Cortex of kidney (tissue), 1 donor: ENCODE results near the gene BLOC1S6.
"Not testable (repeated sequence)": the region's sequence is repeated elsewhere in the genome, so short reads cannot be mapped to it uniquely, and the experiment has no call there.

ENCODE experiments used
- DNase-seq: peaks from one replicate; lab custom pipeline; 2025; lab: John Stamatoyannopoulos, UW

The BLOC1S6 gene

DNA sequence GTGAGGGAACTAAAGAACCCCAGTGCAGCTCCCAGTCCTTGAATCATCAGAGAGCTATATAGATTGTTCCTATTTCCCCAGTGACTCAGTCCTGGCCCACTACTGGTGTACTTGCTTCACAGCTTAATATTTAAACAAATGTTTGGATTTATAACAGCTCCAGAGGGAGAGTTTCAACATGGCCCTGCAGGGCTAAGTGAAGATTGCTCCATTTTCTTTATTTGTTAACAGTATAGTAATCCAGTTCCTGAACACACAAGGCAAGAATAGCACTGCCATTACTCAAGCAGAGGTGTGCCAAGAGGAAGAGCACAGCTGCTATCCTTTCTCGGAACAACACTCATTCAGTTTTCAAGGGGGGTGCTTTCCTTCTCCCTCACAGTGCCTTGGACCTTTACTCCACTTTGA, 54.2 kb downstream of the BLOC1S6 start:
- DNase-seq = no peak

DNA sequence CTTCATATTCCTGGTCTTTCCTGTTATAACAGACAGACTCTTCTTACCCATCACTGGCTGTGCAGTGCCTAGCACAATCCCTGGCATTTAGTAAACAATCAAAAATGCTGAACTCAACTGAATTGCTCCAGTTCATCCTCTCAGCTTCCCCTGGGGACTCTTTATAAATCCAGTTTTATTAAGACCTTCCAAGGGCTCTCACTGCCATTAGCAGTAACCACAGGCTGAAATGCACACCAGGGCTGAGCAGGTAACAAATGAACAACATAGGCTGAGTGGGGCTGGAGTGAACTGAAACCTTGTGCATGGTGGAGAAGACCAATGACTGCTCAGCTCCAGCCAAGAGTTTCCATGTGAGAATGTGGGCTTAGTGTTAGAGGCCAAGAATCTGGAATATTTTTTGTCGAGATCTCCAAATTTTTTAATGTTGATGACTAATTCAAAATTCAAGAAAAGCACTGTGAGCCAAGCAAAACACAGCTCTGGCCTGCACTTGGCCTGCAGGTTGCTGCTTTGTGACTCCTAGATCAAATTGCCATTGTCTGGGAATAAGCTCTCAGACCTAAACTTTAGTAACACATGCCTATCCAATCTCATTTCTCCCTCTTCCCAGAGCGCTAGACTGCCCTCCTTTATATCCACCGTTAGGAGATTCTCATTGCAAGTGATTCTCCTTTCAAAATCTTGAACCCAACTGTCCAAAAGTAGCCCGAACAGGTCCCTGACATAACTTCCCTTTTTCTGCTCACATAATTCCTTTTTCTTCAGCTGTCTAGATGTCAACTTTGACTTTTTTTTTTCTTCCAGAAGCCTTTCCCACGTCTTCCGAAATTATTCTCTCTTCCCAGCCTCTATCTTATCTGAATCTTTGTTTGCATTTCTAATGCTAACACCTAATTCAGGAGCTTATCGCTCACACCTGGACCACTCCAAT, 55.1 kb downstream of the BLOC1S6 start:
- DNase-seq = no peak

DNA sequence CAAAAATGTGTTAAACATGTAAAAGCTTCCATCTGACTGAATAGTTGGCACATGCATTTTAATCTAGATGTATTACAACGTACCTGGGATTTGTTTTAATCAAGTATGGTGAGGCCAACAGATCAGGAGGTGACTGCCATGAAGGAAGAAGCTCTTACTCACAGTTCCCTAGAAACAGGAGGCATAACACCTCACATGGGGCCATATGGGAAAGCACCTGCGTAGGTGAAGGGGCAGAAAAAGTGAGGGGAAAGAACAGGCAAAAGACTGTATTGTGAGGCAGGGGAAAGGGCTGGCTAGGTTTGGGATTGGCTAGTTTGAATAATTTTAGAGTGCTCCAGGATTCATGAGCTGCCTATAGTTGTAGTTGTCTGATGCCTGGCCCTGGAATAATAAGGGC, 57.3 kb downstream of the BLOC1S6 start:
- no peak for DNase-seq

DNA sequence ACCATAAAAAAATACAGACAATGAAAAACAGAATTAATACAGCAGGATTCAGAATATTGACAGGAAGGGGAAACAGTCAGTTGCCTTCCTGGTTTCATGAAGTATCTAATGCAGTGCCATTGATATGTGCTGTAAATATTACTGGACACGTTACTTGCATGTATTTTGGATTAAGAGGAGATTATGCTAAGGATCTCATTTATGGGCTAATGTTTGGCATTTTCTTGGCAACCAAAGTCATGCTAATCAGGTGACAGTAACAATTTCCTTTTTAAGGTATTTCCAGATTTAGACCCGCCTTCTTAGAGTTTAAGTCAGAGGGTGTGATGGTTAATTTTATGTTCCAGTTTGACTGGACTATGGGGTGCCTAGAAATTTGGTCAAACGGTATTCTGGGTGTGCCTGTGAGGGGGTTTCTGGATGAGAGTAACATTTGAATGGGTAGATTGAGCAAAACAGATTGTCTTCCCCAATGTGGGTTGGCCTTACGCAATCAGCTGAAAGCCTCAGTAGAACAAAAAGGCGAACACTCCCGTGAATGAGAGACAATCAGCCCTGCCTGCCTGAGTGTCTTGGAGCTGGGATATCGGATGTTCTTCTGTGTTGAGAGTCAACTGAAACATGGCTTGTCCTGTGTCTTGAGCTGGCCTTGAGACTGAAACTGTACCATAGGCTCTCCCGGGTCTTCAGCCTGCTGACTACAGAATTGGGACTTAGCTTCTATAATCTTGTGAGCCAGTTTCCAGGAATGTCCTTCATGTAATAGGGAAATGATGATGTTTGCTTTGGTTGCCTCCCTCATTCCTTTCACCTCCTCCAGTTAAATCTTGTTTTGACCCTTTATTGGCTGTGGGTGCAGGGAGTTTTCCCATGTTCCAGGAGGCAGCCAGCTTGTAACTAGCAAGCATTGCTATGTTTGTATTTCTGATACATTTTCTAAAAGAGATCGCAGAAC, 58.1 kb downstream of the BLOC1S6 start:
- no peak for DNase-seq

DNA sequence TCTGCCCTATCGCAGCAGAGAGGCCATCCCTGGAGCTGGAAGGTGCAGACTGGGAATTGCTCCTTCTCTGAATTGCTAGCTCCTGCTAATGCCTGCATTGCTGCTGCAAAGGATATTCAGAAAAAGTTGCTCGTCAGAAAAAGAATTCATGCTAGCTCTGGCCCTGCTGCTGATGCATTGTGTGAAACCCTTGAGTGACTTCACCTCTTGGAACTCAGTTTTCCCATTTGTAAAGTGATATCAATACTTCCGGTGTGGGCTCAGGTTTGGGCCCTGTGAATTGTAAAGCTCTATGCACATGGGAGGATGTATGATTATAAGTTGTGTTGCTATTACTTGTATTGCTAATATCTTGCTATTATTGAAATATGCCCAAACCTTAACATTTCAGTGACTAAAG, 59.0 kb downstream of the BLOC1S6 start:
- DNase-seq = no peak

DNA sequence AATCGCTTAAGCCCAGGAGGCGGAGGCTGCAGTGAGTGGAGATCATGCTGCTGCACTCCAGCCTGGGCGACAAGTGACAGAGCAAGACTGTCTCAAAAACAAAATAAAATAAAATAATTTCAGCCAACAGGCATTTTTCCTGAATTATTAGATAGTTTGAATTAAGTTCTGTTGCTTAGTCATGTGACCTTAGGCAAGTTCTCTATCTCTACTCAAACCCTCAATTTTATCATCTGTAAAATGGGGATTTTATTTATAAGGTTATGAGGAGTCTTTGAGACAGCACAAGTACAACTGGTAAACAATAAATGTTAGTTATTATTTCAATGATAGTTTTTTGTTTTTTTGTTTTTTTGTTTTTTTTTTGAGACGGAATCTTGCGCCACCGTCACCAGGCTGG, 60.6 kb downstream of the BLOC1S6 start:
- DNase-seq = no peak

DNA sequence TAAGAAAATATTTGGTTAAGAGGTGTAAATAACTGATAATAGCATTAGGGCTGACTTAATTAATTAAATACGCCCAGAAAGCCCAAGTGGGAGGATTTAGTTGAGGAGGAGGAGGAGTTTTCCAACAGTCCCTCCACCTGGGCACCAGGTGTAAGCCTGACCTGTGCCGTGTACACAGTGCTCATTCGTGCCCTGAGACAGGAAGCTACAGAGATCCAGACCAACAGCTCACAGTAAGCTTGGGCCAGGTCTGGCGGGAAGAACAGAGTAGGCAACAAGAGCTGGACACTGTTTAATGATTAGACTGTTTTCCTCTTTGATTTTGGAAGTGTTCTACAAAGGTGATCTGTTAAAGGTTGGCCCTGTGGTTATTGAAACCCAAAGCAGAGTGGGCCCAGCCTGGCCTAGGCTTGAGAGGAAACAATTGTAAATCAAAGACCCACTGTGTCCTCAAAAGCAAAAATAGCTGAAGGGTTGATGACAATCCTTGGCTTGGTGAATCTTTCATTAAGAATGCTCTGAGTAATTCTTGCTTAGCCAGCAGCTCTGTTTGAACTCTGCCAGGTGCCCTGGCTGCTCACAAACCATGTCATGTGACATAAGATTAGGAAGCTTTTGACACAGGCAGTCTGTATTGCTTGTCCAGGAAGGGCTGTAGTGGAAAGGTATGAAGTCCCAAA, 61.5 kb downstream of the BLOC1S6 start:
- no peak for DNase-seq

DNA sequence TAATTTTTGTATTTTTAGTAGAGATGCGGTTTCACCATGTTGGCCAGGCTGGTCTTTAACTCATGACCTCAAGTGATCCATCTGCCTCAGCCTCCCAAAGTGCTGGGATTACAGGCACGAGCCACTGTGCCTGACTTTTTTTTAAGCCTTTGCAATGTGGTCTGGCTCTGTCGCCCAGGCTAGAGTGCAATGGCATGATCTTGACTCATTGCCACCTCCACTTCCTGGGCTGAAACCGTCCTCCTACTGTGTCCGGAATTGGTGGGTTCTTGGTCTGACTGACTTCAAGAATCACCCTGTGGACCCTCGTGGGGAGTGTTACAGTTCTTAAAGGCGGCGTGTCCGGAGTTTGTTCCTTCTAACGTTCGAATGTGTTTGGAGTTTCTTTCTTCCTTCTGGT, 62.8 kb downstream of the BLOC1S6 start:
- DNase-seq = not testable (repeated sequence)

DNA sequence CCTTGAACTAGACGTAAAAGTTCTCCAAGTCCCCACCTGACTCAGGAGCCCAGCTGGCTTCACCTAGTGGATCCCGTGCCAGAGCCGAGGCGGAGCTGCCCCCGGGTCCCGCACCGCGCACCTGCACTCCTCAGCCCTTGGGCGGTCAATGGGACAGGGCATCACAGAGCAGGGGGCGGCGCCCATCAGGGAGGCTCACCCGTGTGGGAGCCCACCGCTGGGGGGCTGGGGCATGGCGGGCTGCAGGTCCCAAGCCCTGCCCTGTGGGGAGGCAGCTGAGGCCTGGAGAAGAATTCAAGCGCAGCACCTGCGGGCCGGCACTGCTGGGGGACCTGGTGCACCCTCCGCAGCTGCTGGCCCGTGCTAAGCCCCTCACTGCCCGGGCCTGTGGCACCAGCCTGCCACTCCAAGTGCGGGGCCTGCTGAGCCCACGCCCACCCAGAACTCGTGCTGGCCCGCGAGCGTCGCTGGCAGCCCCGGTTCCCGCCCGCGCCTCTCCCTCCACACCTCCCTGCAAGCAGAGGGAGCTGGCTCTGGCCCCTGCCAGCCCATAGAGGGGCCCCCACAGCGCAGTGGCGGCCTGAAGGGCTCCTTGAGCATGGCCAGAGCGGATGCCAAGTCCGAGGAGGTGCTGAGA, 63.8 kb downstream of the BLOC1S6 start:
- DNase-seq = no peak

DNA sequence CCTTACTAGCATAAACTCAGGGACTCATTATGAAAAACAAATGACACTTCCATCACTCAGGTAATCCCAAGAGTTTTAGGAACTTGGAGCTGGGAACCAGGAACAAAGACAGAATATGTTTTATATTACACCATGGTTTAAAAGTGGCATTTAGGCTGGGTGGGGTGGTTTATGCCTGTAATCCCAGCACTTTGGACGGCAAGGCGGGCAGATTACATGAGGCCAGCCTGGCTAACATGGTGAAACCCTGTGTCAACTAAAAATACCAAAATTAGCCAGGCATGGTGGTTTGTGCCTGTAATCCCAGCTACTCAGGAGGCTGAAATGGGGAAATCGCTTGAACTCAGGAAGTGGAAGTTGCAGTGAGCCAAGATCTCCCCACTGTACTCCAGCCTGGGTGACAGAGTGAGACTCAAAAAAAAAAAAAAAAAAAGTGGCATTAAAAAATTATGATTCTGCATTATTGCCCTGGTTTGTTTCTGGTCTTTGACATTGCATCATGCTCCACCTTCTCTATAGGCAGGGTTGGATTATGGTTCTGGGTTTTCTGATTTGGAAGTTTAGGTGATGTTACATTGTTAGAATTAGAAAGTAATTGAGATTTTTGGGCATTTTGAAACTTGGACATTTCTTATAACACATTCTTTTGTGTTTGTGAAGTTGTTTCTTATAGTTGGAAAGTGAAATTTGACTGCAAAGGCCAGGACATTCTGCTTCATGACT, 66.7 kb downstream of the BLOC1S6 start:
- no peak for DNase-seq

DNA sequence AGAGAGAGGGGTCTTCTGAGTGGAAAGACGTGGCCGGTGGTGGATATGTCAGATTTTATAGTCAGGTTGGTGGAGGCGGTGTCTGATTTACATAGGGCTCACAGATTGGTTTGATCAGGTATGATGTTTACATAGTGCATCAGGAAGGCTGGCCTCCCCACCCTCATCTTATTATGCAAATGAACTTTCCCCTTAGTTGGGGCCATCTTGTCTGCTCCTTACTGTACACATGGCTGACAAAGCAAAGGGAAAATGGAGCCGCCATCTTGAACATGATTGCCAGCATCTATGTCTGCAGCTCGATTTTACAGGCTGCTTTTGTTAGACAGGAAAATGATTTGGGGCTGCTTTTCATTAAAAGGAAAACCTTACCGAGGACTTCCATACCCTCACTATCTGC, 67.6 kb downstream of the BLOC1S6 start:
- DNase-seq = no peak

DNA sequence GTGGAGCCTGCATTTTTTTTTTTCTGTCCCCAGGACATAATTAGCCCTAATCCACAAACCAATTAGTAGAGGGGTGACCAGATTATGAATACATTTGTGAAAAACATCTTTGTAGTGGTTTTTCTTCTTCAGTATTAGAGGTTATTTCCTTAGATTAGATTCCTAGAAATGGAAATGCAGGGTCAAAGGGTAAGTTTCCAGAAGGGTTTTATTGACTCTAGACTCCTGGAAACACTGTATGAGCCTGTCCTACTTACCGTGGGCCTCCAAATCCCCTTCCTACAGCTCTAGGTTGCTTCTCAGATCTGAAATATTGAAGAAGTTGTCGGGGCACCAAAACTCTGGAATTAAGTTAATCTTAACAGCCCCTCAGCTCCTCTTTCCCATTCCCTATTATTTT, 70.1 kb downstream of the BLOC1S6 start:
- no peak for DNase-seq

DNA sequence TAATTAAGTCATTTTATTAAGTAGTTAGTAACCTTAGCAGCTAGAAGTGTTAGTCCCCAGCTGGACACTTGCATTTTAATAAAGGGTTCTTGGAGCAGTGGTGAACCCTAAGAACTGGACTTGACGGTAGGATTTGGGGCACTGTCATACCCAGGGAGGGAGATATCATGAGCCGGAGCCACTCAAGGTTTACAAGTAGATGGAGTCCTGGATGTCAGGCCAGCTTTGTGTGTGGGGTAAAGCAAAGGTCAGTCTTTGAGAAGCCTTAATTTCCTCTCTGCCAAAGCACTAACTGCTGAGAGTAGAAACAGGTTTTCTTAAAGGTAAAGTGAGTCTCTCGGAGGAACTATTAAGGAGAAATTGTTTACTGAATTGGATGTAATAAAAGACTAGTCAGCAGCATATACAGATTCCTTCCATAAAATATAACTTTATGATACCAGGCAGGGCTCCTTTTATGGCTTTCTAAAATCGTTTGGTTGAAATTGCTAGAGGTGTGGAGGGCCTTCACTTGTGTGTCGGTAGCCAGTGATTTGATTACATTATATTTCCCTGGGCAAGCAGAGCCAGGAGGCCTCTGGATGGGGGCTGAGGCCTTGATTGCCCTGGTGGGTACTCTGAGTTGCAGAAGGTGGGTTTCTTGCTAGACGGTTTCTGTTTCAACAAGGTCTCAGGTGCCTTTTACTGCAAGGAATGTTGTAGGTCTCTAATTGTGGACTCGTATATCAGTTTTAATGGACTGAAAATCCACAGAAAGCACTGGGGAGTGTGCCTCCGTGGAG, 70.8 kb downstream of the BLOC1S6 start:
- DNase-seq = no peak
